WERI-Rb-1 (cell line): ENCODE results near the gene NAIF1.

Source experiments
- DNase-seq: peaks from one replicate; pipeline ENCODE4 v3.0.0-alpha.2; 2020
- H3K27ac ChIP-seq: fragments of 250-450 bp; sonication (Bioruptor Pico); 2 replicates; pipeline ENCODE4 v1.5.1; 2020; ENCODE audit warnings: mild to moderate bottlenecking, moderate library complexity
- H3K27me3 ChIP-seq: fragments of 250-450 bp; sonication (Bioruptor Pico); 2 replicates; pipeline ENCODE4 v1.5.1; 2021; ENCODE audit warnings: mild to moderate bottlenecking, low read depth, moderate library complexity; ENCODE audit not compliant: insufficient read depth, severe bottlenecking
- H3K36me3 ChIP-seq: fragments of 250-450 bp; sonication (Bioruptor Pico); 2 replicates; pipeline ENCODE4 v1.5.1; 2020; ENCODE audit warnings: mild to moderate bottlenecking, moderate library complexity
- H3K4me3 ChIP-seq: 2 replicates; pipeline ENCODE4 v1.5.1; 2011; ENCODE audit warnings: low read depth, mild to moderate bottlenecking, control low read depth, low read length
- H3K9me3 ChIP-seq: fragments of 250-450 bp; sonication (Bioruptor Pico); 2 replicates; pipeline ENCODE4 v1.5.1; 2021; ENCODE audit warnings: mild to moderate bottlenecking, moderate library complexity; ENCODE audit not compliant: severe bottlenecking
- CTCF ChIP-seq: IDR thresholded peaks from 2 replicates; pipeline ENCODE4 v1.5.1; 2011; ENCODE audit warnings: low read depth, mild to moderate bottlenecking, control low read depth, inconsistent platforms, low read length

The NAIF1 gene

GRCh38 chr9:128091144-128091543 lies 24.0 kb upstream of the NAIF1 start:
- H3K9me3 ChIP-seq, result no peaks in the 10 kb centered on the region
- H3K36me3 ChIP-seq, result peaks cover 20% of the 10 kb centered on the region
- no peak for DNase-seq
- H3K4me3 ChIP-seq, result no peak overlapping the region
- no peak overlapping the region for H3K27ac ChIP-seq
- no peak for TF ChIP-seq CTCF
- H3K27me3 ChIP-seq, result no peaks in the 10 kb centered on the region

- H3K4me3 ChIP-seq, result no peak overlapping the region
- no peak for TF ChIP-seq CTCF
- H3K9me3 ChIP-seq, result no peaks in the 10 kb centered on the region
- H3K36me3 ChIP-seq, result peaks cover 25% of the 10 kb centered on the region
- H3K27ac ChIP-seq, result no peak overlapping the region
- DNase-seq, result no peak
- no peaks in the 10 kb centered on the region for H3K27me3 ChIP-seq
Measured at GRCh38 chr9:128089299-128089698, 22.2 kb upstream of the NAIF1 start.

GRCh38 chr9:128088253-128088945 lies 21.3 kb upstream of the NAIF1 start:
- H3K27ac ChIP-seq, result no peak overlapping the region
- no peaks in the 10 kb centered on the region for H3K27me3 ChIP-seq
- no peaks in the 10 kb centered on the region for H3K9me3 ChIP-seq
- DNase-seq, result no peak
- H3K4me3 ChIP-seq, result no peak overlapping the region
- peak; percentile 18; the same call in 1 of the 2 replicates for TF ChIP-seq CTCF
- peaks cover 25% of the 10 kb centered on the region for H3K36me3 ChIP-seq

- Histone ChIP-seq H3K36me3 (peaks cover 26% of the 10 kb centered on the region), H3K4me3 (no peak overlapping the region), H3K27me3 (no peaks in the 10 kb centered on the region), H3K27ac (no peak overlapping the region), H3K9me3 (no peaks in the 10 kb centered on the region)
- no peak for DNase-seq
- TF ChIP-seq CTCF, result no peak
Measured at GRCh38 chr9:128087262-128087661, 20.1 kb upstream of the NAIF1 start.

- no peak overlapping the region for H3K27ac ChIP-seq
- no peaks in the 10 kb centered on the region for H3K9me3 ChIP-seq
- H3K36me3 ChIP-seq, result peaks cover 33% of the 10 kb centered on the region
- DNase-seq, result no peak
- no peak for TF ChIP-seq CTCF
- H3K4me3 ChIP-seq, result no peak overlapping the region
- H3K27me3 ChIP-seq, result no peaks in the 10 kb centered on the region
Measured at GRCh38 chr9:128085943-128086342, 18.8 kb upstream of the NAIF1 start.

GRCh38 chr9:128084746-128085145 lies 17.6 kb upstream of the NAIF1 start:
- no peak for DNase-seq
- H3K27me3 ChIP-seq, result no peaks in the 10 kb centered on the region
- H3K4me3 ChIP-seq, result no peak overlapping the region
- no peak overlapping the region for H3K27ac ChIP-seq
- TF ChIP-seq CTCF, result no peak
- no peaks in the 10 kb centered on the region for H3K9me3 ChIP-seq
- peaks cover 33% of the 10 kb centered on the region for H3K36me3 ChIP-seq
